ENCODE data around the gene EFNA5.

The EFNA5 gene

GRCh38 chr5:107415762-107416161 is 255.0 kb downstream of the EFNA5 start:
- no peak for DNase-seq

DNA sequence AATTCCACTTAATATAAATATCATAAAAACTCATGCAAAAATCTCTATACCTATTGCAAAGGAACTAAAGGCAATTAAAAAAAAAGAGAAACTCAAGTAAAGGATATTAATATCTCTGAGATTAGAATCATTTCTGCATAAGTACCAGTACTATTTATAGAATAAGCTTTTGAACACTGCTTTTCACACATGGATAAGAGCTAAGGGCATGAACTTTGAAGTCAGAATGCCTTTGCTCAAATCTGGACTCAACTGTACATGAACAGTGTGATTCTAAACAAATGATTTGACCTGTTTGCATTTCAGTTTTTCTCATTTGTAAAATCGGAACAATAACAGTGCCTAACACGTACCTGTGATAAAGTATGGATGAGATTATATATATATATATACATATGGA is 255.9 kb downstream of the EFNA5 start:
- DNase-seq = no peak

DNA sequence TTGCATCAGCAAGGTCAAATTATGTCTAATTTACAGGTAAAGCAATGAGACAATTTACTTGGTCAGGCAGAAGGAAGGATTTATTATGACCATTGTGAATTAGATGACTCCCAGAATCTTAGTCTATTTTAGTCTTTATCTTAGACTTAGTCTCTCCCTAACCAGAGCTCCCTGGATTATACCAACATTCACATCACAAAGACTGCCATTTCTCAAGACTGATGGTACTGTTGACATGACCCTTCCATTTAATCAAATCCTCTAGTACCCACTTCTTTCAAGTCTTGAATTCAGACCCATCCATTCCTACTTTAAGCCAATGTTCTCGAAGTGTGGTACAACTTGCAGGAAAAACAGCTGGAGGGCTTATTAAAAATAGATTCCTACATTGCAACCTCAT is 257.0 kb downstream of the EFNA5 start:
- DNase-seq = no peak

DNA sequence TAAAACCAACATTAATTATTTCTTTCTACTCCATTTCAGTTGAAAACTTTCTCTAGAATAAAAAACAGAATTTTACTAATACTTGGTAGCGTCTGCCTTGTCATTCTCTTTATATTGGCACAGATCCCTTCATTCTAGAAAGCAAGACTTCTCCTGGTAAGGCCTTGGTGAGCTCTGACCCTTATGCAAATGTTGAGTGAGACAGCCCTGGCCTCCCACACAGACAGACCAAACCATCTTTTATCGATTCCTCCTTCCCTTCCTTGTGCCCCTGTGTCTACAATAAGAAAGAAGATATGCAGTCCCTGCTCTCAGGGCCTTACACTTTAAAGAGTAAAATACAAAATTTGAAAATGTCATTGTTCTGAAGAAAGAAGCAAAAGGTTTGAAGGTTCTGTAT is 262.2 kb downstream of the EFNA5 start:
- no peak for DNase-seq

DNA sequence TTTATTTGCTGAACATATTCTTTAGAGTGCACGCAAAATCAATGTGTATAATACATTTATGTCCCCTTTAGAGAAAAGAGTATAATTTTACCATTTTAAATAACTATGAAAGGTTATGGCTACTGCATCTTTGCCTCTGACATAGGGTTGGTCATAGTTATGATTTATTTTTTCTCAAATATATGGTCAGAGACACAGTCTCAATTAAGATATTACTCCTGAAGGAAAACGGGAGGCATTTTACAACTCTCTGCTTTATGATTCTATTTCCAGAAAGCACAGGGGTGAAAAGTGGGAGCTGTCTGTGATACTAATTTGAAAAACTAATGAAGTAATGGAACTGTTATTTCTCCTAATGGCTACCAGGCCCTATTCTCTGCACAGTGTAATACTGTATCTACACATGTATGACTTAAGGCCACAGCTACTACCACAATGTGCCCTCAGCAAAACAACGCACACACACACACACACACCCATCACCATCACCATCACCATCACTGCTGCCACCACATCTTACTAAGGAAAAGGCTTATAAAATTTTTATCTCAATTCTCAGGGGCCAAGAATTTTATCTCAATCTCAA is 262.9 kb downstream of the EFNA5 start:
- DNase-seq = no peak

DNA sequence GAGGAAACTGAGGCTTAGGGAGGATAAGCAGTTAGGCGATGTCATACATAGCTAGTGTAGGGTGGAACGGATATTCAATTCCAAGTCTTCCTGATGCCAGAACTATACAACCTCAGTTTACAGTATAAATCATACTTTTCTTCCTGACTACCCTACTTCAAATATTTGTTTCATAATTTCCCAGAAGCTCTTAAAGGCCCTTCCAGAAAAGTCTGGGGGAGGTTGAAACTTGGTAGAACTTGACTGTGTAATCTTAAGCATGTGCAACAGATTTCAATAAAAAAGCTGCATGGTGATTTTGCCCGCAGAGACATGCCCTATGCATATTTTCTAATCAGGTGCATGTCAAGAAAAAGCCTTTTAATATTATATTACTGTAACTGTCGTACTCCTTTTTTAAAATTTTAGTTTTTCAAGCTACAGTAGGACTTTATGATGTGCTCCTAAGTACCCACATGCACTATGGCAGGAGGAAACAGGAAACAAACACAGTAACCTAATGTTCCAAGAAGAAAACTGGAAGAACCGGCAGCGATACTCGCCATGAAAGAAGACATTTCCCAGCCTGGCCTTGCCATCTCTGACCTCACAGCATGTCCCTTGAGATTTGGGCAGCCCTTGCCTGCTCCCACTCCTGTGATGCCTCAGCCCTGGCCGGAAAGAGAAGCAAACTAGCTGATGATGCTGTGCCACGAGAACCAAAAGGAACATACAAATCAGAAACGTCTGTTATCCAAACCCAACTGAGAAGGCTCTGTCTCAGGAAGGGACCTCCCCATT is 266.0 kb downstream of the EFNA5 start:
- DNase-seq = no peak

DNA sequence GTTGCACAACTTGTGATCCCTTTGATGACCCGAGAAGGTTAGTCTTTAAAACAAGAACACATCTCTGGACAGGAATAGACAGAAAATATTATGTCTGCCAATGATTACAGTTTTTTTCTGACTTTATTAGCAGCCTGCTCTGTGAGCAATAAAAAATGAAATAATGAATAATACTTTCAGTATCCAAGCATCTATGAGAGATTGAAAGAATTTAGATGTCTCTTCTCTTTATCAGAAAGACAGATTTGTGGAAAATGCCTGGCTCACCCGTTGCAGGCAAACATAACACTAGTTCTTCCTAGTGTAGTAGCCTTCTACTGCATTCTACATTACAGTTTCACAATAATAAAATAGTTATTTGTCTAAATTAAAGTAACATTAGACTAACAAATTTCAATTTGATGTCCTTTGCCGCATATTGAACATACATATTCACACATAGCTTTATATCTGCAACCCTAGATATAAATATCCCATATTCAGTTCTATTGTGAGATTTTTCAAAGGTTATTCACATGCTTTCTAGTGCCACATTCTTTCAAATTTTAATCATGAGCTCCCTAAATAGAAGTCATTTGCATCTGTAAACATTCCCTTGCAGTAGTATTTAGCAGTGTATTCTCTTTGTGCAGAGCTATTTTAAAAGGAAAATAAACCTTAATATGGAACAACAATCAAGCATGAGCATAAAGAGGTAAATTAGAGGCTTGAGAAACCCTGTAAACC is 267.3 kb downstream of the EFNA5 start:
- DNase-seq = no peak

DNA sequence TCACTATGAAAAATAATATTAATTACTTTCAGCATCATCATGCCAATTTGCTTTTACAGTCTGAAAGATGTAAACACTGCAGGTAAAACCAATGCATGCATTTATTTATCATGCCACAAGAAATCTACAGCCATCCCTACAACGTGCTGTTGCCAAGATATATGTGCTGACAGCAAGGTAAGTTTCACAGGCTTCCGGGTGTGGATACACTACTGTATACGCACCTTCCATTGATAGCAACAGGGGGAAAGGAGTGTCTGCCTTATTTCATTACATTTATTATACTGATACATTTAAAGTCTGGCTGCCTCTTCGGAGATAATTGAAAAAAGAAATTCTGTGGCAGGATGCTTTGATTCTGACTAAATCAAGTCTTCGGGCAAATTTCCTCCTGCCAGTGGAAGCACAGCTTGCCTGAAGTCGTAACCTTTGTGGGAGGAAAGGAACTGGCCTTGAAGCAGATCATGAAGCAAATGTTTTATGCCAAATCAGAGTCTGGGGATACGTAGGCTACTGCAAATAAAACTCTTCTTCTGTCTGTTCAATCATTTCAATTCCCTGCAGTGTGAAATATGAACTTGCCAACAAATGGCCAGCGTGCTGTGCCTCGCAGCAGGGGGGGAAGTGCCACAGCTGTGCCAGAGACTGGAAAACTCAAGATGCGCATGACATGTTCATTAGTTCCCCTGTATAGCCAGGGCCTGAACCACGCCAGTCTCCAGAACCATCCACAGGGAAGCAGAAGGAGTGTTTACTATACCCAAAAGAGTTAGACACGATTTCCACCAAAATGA is 268.1 kb downstream of the EFNA5 start:
- DNase-seq = no peak

DNA sequence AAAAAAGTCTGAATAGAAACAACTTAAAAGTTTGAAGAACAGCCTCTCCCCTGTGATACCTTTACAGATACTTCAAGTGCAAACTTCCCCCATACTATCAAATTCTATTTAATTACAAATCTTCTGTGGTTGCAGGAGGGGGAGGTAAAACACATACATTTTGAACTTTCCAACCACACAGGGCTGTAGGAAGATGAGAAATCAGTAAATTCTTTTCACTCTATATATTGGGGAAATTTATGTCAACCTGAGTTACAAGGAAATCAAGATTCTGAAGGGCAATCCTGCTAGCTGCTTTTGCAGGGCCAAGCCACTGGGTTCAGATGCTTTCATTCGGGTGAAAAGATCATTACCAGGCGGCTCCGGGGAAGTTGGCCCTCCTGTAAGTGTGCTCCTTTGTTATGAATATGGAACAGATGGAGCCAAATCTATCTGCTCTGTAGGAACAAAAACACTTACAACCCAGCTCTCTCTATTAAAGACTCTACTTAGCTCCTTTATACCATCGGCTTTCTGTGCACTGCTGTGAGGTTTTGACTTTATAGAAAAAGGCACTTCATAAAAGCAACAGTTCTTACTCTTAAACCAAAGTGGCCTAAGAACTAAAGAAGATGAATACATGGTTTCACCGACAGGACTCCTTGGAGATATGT is 269.1 kb downstream of the EFNA5 start:
- no peak for DNase-seq

GRCh38 chr5:107400328-107400727 is 270.4 kb downstream of the EFNA5 start:
- DNase-seq = no peak

DNA sequence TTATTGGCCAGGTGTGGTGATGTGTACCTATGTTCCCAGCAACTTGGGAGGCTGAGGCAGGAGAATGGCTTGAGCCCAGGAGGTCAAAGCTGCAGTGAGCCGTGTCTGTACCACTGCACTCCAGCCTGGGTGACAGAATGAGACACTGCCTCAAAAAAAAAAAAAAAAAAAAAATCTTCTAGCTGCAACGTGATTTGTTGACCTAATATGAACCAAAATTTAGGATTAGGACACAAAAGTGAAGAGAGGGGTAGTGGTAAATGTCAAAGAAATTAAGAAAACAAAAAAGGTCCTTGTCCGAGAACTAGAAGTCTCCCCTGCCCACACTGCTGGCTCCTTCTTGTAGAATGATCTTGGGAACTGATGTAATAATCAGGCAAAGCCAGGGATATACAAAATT is 272.0 kb downstream of the EFNA5 start:
- no peak for DNase-seq

DNA sequence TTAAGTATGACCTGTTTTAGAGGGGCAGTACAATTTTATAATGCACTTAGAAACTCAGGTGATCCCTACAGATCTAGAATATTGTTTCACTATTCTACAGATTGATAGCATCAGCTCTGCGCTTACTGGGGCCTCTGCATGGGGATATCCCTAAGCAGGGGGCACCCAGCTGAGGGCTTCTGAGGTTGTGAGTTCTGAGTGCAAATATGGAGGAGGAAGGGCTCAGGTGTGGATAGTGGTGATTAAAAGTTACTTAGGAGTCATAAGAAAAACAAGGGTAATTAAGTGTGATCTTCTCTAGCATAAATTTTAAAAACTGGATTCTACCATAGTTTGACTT is 274.4 kb downstream of the EFNA5 start:
- DNase-seq = no peak

DNA sequence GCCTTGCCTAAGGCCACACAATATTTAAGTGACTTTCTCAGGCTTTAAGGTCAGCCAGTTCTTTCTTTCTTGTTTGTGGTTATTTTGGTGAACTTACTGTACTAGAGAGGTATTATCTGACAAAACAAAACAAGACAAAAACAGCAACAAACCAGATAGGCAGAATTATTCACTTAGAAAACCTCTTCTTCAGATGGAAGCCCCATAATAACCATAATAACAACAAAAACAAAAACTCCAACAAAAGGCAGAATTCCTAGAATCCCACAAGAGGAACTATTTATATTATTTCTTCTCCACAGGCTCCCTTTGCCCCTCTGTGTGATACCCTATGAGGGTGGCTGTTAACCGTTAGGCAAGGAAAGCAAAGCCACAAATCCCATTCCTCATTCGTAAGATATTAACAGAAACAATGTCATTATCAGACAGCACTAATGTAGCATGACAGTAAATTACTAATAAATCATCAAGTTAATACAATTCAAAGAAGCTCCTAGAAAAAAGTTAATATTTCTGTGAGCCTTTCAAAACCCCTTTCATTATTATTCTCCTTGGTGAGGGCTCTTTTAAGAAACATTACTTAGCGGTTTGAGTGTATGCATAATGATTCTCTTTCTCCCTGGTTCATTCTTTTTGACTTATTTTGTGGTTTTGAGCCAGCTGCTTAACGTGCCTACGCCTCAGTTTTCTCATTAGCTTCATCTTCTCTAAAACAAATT is 274.9 kb downstream of the EFNA5 start:
- DNase-seq = no peak

DNA sequence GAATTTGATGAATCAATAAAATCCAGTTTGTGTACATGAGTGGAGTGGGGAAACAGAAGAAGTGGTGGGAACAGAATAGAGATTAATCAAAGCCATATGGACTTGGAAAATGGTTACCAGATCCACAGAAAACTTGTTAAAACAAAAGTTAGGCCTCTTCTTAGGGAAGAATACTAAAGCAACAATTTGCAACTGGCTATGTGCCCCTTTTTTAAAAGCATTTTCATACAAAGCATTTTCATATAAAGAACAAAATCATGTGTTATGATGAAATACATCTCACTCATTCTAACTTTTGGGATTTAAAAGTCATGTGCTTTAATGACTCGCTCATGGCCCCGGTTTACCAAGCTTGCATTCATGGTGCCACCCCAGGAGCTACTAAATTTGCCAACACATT is 276.9 kb downstream of the EFNA5 start:
- DNase-seq = no peak

DNA sequence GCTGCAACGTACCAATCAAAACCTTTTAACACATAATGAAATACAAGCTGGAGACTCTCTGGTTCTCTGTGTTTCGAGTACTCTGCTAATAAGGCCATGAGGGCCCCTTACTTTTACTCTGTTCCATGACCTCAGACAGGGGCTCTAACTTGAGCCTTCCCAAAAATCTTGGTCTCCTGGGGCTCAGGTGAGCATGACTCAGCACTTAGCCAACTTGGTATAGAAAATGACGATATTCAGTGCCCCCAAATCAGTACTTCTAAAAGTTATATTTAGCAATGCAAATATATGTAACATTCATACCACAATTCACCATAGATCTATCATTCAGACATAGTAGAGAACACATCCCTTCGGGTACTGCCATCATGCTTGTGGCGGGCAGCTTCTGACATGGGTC is 278.9 kb downstream of the EFNA5 start:
- DNase-seq = no peak

DNA sequence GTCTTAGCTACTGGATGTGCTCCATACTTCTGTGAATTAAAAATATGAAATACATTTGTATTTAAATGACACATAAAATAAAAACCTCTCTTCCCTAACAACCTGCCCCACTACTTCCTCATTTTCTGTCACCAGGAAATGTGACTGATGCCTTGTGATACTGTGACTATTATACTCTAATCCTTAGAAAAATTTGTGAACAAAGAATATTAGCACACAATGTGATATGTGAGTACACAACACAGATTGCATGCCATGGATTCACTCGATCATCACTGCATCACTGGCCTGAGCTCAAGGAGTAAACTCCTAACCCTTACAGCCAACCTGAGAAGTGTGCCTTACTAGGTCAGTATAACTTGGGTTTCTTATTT is 281.0 kb downstream of the EFNA5 start:
- DNase-seq = peak; percentile 29

GRCh38 chr5:107389130-107389774 is 281.5 kb downstream of the EFNA5 start:
- DNase-seq = peak; percentile 92

DNA sequence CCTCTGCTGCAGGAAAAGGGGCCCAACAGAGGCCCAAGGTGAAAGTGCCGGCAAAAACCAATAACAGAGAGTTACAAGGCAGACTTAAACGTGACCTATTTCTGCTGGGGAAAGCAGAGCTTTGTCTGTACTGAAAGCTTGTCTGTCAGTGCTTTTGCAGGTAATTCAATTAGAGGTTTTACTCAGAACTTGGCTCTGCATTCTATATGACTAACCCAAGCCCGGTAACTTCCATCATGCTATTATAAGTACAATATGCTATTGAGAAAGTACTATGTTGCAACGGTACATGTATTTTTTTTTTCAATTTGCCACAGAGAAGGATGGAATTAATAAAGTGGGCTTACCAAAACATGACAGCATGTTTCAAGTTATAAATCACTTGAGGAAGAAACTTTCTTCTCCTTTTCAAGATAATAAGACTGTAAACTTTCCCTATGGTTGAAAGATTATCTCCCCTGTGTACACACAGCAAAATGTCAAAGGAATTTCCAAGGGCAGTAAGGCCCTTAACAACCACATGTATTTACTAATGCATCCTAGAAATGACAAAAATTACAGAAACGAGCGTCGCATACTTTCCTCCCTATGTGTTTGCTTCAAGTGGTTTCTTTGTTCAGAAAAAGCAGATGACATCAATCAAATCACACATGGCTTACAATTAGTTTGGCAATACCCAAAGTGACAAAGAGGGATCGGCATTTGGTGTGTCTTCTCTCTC is 282.4 kb downstream of the EFNA5 start:
- peak; percentile 30 for DNase-seq

DNA sequence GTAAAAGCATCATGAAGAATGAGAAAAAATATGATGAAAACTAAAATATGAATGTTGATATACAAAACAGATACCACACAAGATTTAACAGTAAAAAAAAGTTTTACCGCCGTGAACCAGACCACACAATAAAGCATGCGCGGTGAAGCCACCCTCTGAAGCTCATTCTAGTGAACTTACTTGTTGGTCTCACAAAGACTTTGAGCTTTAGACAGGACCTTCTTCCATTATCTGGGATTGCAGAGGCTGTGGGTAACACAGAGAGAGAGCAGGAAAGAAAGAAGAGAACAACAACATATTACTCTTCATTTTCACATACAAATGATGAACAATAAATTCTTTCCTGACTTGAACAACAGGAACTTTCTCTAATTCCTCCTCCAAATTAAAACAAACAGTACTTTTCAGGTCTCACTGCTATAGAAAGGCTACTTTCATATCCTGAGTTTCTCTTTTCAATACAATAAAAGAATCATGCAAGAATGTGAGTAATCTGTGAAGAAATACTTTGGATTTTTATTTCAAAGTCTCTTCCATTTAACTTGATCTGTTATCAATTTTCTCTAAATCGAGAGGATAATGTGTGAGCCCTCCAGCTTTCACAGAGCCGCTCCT is 283.1 kb downstream of the EFNA5 start:
- no peak for DNase-seq

DNA sequence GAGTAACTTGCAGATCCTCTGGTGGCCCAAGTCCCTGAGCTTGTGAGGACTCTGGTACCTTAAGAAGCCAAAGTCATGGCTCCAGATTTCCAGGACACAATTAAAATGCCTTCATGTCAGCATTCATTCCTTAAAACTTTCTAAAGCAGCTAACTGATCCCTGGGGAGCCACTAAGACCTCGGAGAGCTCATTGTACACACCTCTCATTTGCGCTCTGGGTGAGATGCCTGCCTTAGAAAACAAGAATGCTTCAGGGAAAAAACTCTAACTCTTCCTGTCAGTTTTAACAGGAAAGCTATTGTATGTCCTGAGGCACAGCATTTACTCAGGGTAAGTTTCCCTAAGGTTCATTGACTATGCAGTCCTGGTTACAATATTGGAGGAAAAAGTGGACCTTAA is 285.0 kb downstream of the EFNA5 start:
- DNase-seq = no peak

DNA sequence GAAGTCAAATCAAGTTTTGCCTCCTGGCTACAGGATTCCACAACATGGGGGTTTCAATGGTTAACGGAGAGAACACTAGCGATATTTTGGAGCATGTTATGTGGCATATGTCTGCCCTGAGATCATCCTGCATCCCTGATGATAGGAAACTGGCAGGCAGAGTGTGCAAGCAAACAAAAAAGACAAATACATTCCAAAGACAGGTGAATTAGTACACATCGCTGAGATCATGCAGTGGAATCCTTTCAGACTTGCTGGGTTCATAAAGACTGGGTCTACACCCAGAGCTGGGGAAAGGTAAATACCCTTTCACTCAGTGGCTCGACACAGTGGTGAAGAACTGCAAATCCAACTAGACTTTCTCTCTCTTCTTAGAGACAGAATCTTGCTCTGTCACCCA is 286.5 kb downstream of the EFNA5 start:
- DNase-seq = no peak

All from RPMI8226 (cell line).